K562 (cell line): ENCODE results near the gene RAB6A. TPM values are rescaled to one million over a fixed set of nuclear protein-coding genes. Genes with fewer than 3 reads are reported as not detected.

Experiments
- CBX3 ChIP-seq, 2 experiments: IDR thresholded peaks; 1 replicate in 1 of 2; 2 replicates in 1 of 2; pipeline ENCODE4 v1.6.1; 2012; ENCODE audit warnings: inconsistent platforms in 2 of 2, low read length in 2 of 2, borderline replicate concordance in 1 of 2, control low read depth in 1 of 2
- DPF2 ChIP-seq: fragments of 450-650 bp; IDR thresholded peaks from 2 replicates; pipeline ENCODE4 v1.6.1; 2016
- MCM2 ChIP-seq: fragments of 450-650 bp; IDR thresholded peaks from 2 replicates; pipeline ENCODE4 v1.6.1; 2017; ENCODE audit warnings: low read depth, mild to moderate bottlenecking
- MCM5 ChIP-seq: fragments of 450-650 bp; IDR thresholded peaks from 2 replicates; pipeline ENCODE4 v1.6.1; 2016; ENCODE audit warnings: low read depth
- MCM7 ChIP-seq, 2 experiments: fragments of 450-650 bp; IDR thresholded peaks; 2 replicates each; pipeline ENCODE4 v1.6.1; 2016 to 2018
- MEF2A ChIP-seq: IDR thresholded peaks from 2 replicates; pipeline ENCODE4 v1.6.1; 2011; ENCODE audit warnings: low read depth, mild to moderate bottlenecking, low read length, moderate library complexity; ENCODE audit not compliant: control insufficient read depth
- MTA2 ChIP-seq: fragments of 450-650 bp; IDR thresholded peaks from 2 replicates; pipeline ENCODE4 v1.6.1; 2016; ENCODE audit warnings: low read depth
- PCBP1 ChIP-seq: fragments of 200-400 bp; formaldehyde crosslinking; IDR thresholded peaks from 2 replicates; pipeline ENCODE4 v1.6.1; 2018; ENCODE audit warnings: mild to moderate bottlenecking, low read depth, low read length; ENCODE audit not compliant: poor library complexity, severe bottlenecking
- RFX5 ChIP-seq: IDR thresholded peaks from 2 replicates; pipeline ENCODE4 v1.6.1; 2011; ENCODE audit warnings: low read depth, mild to moderate bottlenecking, improper control_type of control experiment, low read length
- SAFB2 ChIP-seq: fragments of 200-400 bp; formaldehyde crosslinking; IDR thresholded peaks from 2 replicates; pipeline ENCODE4 v1.6.1; 2018; ENCODE audit warnings: borderline replicate concordance, low read length, low read depth, moderate library complexity; ENCODE audit not compliant: severe bottlenecking
- SAP30 ChIP-seq: fragments of 200-600 bp; sonication (generic); IDR thresholded peaks from 2 replicates; pipeline ENCODE4 v1.6.1; 2012; ENCODE audit warnings: borderline replicate concordance, low read depth, mild to moderate bottlenecking, moderate library complexity, low read length, control low read depth, inconsistent platforms; ENCODE audit not compliant: insufficient read depth, poor library complexity, severe bottlenecking
- STAG1 ChIP-seq: sonication (generic); formaldehyde crosslinking; IDR thresholded peaks from 2 replicates; pipeline ENCODE4 v1.5.0; 2020; ENCODE audit warnings: missing genetic modification reagents, borderline replicate concordance
- ZNF175 ChIP-seq: fragments of 200-800 bp; sonication (Bioruptor generic); IDR thresholded peaks from 2 replicates; pipeline ENCODE4 v1.6.1; 2016; ENCODE audit warnings: low read depth, mild to moderate bottlenecking, missing genetic modification characterization, missing compliant biosample characterization
- ZNF778 ChIP-seq: fragments of 450-650 bp; formaldehyde crosslinking; IDR thresholded peaks from 2 replicates; pipeline ENCODE4 v1.4.0; 2020; ENCODE audit warnings: mild to moderate bottlenecking, moderate library complexity
- polyA plus RNA-seq, 8 experiments: library from polyadenylated mRNA; depleted of rRNA in 4 of 8; stranded (reverse) in 5 of 8; unstranded in 3 of 8; fragments of >200 nt; fragmentation: Nextera tagmentation in 2 of 8; fragmentation: Illumina TruSeq in 1 of 8; extraction: Ambion mirVana in 2 of 8; extraction: Trizol in 1 of 8; gene quantifications; 2 replicates each; pipeline versions ENCODE4 v1.2.1 to v1.2.3, GENCODE V29; 2011 to 2014; ENCODE audit warnings: inconsistent platforms in 1 of 8, missing spikeins in 1 of 8
- total RNA-seq, 7 experiments: library from RNA; depleted of rRNA in 6 of 7; stranded (reverse); fragments of >200 nt in 6 of 7; fragmentation: Illumina TruSeq in 2 of 7; extraction: Trizol in 2 of 7; gene quantifications; 2 replicates each; pipeline versions ENCODE4 v1.2.1 to v1.2.3, GENCODE V29; 2011 to 2021; ENCODE audit warnings: low replicate concordance in 1 of 7
- TF ChIP-seq, protein P1 (sequence below): IDR thresholded peaks from 3 replicates; pipeline ENCODE4 v1.6.1; 2011; ENCODE audit warnings: borderline replicate concordance, mild to moderate bottlenecking; ENCODE audit not compliant: insufficient read length, insufficient read depth
- TF ChIP-seq, protein P2 (sequence below): fragments of 250-450 bp; sonication (Bioruptor Pico); IDR thresholded peaks from 2 replicates; pipeline ENCODE4 v1.8.0; 2022; ENCODE audit warnings: moderate library complexity, mild to moderate bottlenecking, inconsistent platforms
- TF ChIP-seq, protein P3 (sequence below), 2 experiments: fragments of 450-650 bp in 1 of 2; IDR thresholded peaks; 2 replicates each; pipeline ENCODE4 v1.6.1; 2011 to 2017; ENCODE audit warnings: low read depth in 2 of 2, antibody characterized with exemption in 1 of 2, borderline replicate concordance in 1 of 2, low read length in 1 of 2, mild to moderate bottlenecking in 1 of 2, mixed read lengths in 1 of 2; ENCODE audit not compliant: control insufficient read depth in 1 of 2
- TF ChIP-seq, protein P4 (sequence below): sonication (generic); formaldehyde crosslinking; IDR thresholded peaks from 2 replicates; pipeline ENCODE4 v1.8.1; 2023; ENCODE audit warnings: mild to moderate bottlenecking, missing genetic modification reagents, moderate library complexity
- TF ChIP-seq, protein P5 (sequence below): fragments of 250-450 bp; sonication (Bioruptor Pico); IDR thresholded peaks from 2 replicates; pipeline ENCODE4 v1.8.0; 2021; ENCODE audit warnings: borderline replicate concordance, mild to moderate bottlenecking, moderate library complexity; ENCODE audit not compliant: poor library complexity, severe bottlenecking

RAB6A gene
- total and polyA plus RNA-seq, 9 of the 15 experiments (the other 6 are each of a cell fraction or from before 2014, with no cell fraction given), result 14.0 to 95.3 (median 45.4) TPM

DNA sequence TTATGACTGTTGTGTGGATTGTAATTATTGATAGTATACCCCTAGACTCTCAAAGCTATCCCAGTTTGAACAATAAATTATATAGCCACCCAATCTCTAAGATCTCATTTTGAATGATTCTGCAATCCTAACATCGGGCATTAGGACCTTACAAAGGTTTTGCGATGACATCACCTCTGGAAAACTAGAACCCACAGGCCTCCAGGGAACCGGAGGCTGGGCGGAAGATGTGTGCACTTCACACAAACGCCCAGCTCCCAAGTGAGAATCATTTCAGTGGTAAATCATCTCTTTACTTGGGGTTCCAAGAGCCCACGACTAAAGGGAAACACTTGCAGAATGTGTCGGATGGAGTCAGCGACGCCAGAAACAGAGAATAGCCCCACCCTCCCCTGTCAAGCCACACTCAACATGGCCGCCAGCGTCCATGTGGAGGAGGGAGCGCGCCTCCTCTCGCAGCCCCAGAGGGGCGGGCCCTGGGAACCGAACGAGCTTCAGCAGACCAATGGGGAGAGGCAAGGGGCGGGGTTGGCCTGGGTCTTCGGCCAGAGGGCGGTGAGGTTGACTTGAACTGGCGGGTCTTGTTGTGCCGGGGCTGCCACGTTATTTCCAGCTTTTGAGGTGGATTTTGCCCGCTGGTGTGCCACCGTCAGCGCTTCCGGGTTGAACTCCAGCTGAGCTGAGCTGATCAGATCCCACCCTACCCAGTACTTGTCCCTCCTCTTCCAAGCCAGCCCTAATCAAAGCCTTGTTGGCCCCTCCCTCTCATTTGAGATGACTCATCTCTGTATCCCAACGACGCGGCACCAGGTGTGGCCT, 18.4 kb upstream of the RAB6A start (continued):
- TF ChIP-seq MEF2A, result no peak
- no peak; a peak in 1 of 3 replicates for TF ChIP-seq CBX3 (IDR thresholded peaks at IDR 0.05; ENCODE audit: borderline replicate concordance in 1 of 2, low read length in 2 of 2)
- no peak for TF ChIP-seq PCBP1
- TF ChIP-seq, protein P1, sequence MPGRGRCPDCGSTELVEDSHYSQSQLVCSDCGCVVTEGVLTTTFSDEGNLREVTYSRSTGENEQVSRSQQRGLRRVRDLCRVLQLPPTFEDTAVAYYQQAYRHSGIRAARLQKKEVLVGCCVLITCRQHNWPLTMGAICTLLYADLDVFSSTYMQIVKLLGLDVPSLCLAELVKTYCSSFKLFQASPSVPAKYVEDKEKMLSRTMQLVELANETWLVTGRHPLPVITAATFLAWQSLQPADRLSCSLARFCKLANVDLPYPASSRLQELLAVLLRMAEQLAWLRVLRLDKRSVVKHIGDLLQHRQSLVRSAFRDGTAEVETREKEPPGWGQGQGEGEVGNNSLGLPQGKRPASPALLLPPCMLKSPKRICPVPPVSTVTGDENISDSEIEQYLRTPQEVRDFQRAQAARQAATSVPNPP, result no peak
- no peak for TF ChIP-seq MCM2
- TF ChIP-seq, protein P2, sequence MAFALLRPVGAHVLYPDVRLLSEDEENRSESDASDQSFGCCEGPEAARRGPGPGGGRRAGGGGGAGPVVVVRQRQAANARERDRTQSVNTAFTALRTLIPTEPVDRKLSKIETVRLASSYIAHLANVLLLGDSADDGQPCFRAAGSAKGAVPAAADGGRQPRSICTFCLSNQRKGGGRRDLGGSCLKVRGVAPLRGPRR (CRISPR knock-in tag), result no peak
- 0 out of 2 replicates have a peak, but pooled peaks have one; percentile 54 for TF ChIP-seq ZNF175 (CRISPR knock-in tag)
- no peak for TF ChIP-seq RFX5
- TF ChIP-seq DPF2, result peak; percentile 75
- TF ChIP-seq MCM5, result no peak
- no peak for TF ChIP-seq MTA2
- no peak for TF ChIP-seq ZNF778 (CRISPR knock-in tag)
- TF ChIP-seq, protein P3, sequence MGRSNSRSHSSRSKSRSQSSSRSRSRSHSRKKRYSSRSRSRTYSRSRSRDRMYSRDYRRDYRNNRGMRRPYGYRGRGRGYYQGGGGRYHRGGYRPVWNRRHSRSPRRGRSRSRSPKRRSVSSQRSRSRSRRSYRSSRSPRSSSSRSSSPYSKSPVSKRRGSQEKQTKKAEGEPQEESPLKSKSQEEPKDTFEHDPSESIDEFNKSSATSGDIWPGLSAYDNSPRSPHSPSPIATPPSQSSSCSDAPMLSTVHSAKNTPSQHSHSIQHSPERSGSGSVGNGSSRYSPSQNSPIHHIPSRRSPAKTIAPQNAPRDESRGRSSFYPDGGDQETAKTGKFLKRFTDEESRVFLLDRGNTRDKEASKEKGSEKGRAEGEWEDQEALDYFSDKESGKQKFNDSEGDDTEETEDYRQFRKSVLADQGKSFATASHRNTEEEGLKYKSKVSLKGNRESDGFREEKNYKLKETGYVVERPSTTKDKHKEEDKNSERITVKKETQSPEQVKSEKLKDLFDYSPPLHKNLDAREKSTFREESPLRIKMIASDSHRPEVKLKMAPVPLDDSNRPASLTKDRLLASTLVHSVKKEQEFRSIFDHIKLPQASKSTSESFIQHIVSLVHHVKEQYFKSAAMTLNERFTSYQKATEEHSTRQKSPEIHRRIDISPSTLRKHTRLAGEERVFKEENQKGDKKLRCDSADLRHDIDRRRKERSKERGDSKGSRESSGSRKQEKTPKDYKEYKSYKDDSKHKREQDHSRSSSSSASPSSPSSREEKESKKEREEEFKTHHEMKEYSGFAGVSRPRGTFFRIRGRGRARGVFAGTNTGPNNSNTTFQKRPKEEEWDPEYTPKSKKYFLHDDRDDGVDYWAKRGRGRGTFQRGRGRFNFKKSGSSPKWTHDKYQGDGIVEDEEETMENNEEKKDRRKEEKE (IDR thresholded peaks at IDR 0.05; ENCODE audit: borderline replicate concordance in 1 of 2, control insufficient read depth in 1 of 2, low read depth in 2 of 2, low read length in 1 of 2), result no peak
- TF ChIP-seq, protein P4, sequence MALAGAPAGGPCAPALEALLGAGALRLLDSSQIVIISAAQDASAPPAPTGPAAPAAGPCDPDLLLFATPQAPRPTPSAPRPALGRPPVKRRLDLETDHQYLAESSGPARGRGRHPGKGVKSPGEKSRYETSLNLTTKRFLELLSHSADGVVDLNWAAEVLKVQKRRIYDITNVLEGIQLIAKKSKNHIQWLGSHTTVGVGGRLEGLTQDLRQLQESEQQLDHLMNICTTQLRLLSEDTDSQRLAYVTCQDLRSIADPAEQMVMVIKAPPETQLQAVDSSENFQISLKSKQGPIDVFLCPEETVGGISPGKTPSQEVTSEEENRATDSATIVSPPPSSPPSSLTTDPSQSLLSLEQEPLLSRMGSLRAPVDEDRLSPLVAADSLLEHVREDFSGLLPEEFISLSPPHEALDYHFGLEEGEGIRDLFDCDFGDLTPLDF (CRISPR knock-in tag), result peak; percentile 79
- no peak for TF ChIP-seq SAFB2
- no peak for TF ChIP-seq MCM7 (IDR thresholded peaks at IDR 0.05)
- TF ChIP-seq, protein P5, sequence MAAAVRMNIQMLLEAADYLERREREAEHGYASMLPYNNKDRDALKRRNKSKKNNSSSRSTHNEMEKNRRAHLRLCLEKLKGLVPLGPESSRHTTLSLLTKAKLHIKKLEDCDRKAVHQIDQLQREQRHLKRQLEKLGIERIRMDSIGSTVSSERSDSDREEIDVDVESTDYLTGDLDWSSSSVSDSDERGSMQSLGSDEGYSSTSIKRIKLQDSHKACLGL (CRISPR knock-in tag), result no peak
- no peak for TF ChIP-seq STAG1 (CRISPR knock-in tag)
- TF ChIP-seq SAP30, result peak; percentile 81
